Fibroblast of lung (primary cell): Measurements from ENCODE around the gene MBNL1. TPM values are rescaled to one million over a fixed set of nuclear protein-coding genes. Genes with fewer than 3 reads are reported as not detected.
A peak's percentile ranks its signal among the peaks of the same experiment; 100 is the strongest.

Experiments
- DNase-seq, 2 donors: peaks; one replicate each; pipeline versions ENCODE4 v3.0.0 to v3.0.0-alpha.2; 2010; ENCODE audit warnings: low read depth in 2 of 2
- H2AFZ ChIP-seq: 2 replicates; pipeline ENCODE4 v1.5.1; 2012; ENCODE audit warnings: low read length, control low read depth, inconsistent platforms
- H3K27ac ChIP-seq: 2 replicates; pipeline ENCODE4 v1.5.1; 2011; ENCODE audit warnings: low read length, control low read depth; ENCODE audit not compliant: insufficient read depth
- H3K27me3 ChIP-seq: 2 replicates; pipeline ENCODE4 v1.5.1; 2011; ENCODE audit warnings: mild to moderate bottlenecking, low read length; ENCODE audit not compliant: control insufficient read depth, insufficient read depth
- H3K36me3 ChIP-seq: 2 replicates; pipeline ENCODE4 v1.5.1; 2011; ENCODE audit warnings: low read length; ENCODE audit not compliant: control insufficient read depth, insufficient read depth
- H3K4me1 ChIP-seq: 2 replicates; pipeline ENCODE4 v1.5.1; 2011; ENCODE audit warnings: low read length; ENCODE audit not compliant: control insufficient read depth, insufficient read depth; ENCODE audit errors: extremely low read depth
- H3K4me2 ChIP-seq: 2 replicates; pipeline ENCODE4 v1.5.1; 2011; ENCODE audit warnings: low read length, control low read depth; ENCODE audit not compliant: insufficient read depth; ENCODE audit errors: extremely low read depth
- H3K4me3 ChIP-seq, 4 experiments: fragments of 200-600 bp in 1 of 4; sonication (generic) in 1 of 4; replicated peaks in 1 of 4; 2 replicates each; pipeline ENCODE4 v1.5.1; 2011 to 2016; ENCODE audit warnings: low read length in 4 of 4, low read depth in 3 of 4, mild to moderate bottlenecking in 3 of 4, control low read depth in 2 of 4, inconsistent platforms in 1 of 4, mixed read lengths in 1 of 4; ENCODE audit not compliant: insufficient read depth in 1 of 4; ENCODE audit errors: control extremely low read depth in 1 of 4
- H3K79me2 ChIP-seq: 2 replicates; pipeline ENCODE4 v1.5.1; 2012; ENCODE audit warnings: mild to moderate bottlenecking, low read length, inconsistent platforms; ENCODE audit not compliant: control insufficient read depth, insufficient read depth
- H3K9ac ChIP-seq: 2 replicates; pipeline ENCODE4 v1.5.1; 2011; ENCODE audit warnings: mild to moderate bottlenecking, low read length, control low read depth; ENCODE audit not compliant: insufficient read depth
- H3K9me3 ChIP-seq: 2 replicates; pipeline ENCODE4 v1.5.1; 2012; ENCODE audit warnings: low read depth, low read length; ENCODE audit not compliant: control insufficient read depth, insufficient read depth
- H4K20me1 ChIP-seq: 2 replicates; pipeline ENCODE4 v1.5.1; 2011; ENCODE audit warnings: low read length; ENCODE audit not compliant: control insufficient read depth, insufficient read depth; ENCODE audit errors: extremely low read depth
- EZH2 ChIP-seq: IDR thresholded peaks from 2 replicates; pipeline ENCODE4 v1.5.1; 2012; ENCODE audit warnings: low read length, control low read depth, mild to moderate bottlenecking; ENCODE audit errors: missing control alignments
- polyA plus RNA-seq, 2 donors: library from polyadenylated mRNA; depleted of rRNA in 1 of 2; stranded (reverse) in 1 of 2; unstranded in 1 of 2; fragments of >200 nt; gene quantifications; 2 replicates each; pipeline ENCODE4 v1.2.1, GENCODE V29; 2011 to 2012; ENCODE audit warnings: missing spikeins in 1 of 2
- total RNA-seq: library from RNA; depleted of rRNA; stranded (reverse); fragments of >200 nt; gene quantifications from 2 replicates; pipeline ENCODE4 v1.2.1, GENCODE V29; 2014
- TF ChIP-seq, protein P1 (sequence below), 2 donors: IDR thresholded peaks in 1 of 2; conservative IDR thresholded peaks in 1 of 2; 1 replicate in 1 of 2; 2 replicates in 1 of 2; pipeline ENCODE4 v1.5.1; 2011 to 2012; ENCODE audit warnings: low read length in 2 of 2, control low read depth in 1 of 2, inconsistent platforms in 1 of 2, low read depth in 1 of 2, mild to moderate bottlenecking in 1 of 2

The MBNL1 gene
- total and polyA plus RNA-seq, 2 donors (not counting 1 experiment from before 2014, with no cell fraction given) = 150 to 213 TPM

DNA sequence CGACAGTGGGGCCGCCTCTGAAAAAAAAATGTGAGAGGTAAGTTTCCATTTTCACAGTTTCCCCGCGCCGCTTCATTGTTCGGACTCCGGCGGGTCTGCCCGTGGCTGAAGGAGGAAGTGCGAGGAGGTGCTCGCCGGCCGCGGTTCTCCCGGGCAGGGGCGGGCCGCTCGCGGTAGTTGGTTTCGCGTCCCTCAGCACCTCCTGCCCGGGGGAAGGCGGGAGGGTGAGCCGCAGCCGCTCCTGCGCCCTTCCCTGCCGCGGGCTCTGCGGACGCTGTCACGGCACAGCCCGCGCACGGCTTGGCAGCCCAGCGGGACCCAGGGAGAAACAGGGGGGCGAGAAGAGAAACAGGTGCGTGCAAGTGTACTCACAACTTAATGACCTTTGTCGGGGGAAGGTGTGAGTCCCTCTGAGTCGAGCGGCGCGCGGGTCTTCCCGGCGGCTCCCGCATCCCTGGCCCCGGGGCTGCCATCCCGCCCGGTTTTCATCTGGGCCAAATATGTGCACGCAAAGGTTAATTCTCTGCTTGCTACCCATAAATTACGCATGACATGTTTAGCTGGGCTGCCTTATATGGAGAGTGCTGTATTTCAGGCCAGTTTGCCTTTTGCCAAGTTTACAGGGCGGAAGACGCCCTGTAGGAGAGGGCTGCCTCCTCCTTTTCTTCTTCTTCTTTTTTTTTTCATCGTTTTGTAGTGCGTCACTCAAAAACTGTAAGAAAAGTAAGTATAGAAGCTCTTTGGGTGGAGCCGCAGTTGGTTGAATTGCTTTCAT is 514 bp downstream of the MBNL1 start:
- peaks cover 67% of the 10 kb centered on the region for H3K79me2 ChIP-seq
- H3K9me3 ChIP-seq = no peaks in the 10 kb centered on the region
- DNase-seq = peak; percentile 94 to 99

DNA sequence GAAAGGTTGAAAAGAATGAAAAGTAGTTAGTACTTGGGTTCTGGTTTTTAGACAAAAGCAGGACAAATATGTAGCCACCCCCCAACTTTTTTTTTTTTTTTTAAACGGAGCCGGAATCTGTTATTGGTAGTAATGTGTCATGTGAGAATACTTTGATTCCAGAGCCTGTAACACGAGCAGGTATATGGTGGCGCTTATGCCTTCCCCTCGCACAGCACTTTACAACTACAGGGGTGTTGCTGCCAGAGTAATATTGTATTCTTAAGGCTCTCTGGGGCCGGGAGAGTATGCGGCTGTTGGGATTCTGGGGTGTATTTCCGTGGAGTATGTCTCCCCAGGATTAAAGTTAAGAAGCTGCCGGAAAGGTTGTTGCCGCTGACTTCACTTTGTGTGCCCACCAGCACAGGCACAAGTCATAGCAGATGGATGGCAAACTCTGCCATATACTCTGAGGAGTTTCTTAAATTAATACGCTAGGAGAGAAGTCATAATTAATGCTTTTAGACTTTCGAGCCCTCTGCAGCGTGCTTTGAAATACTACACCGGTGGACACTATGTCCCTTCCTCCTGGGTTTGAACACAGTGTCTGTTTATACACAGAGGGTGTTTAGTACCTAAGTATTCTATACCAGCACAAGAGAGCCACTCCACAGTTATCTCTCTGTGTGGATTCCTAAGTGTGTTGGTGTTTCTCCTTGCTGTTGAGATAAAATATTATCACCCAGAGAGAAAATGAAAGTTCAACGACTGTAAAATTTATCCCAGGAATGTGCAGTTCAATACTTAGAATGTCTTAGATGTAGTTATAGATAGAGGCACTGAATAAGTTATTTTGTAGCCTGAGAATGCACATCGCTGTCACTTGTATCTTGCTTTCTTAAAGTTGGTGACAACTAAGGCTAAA is 1.4 kb downstream of the MBNL1 start:
- Histone ChIP-seq H3K36me3 (no peaks in the 10 kb centered on the region), H3K4me2 (peak overlapping the region; percentile 96), H2AFZ (no peak overlapping the region), H3K27me3 (no peaks in the 10 kb centered on the region), H3K27ac (peak overlapping the region; percentile 95), H4K20me1 (peaks cover 1% of the 10 kb centered on the region), H3K79me2 (peaks cover 75% of the 10 kb centered on the region), H3K9me3 (no peaks in the 10 kb centered on the region), H3K4me3 (peak overlapping the region; percentile 81 to 96 (median 94)), H3K9ac (peak overlapping the region; percentile 93), H3K4me1 (peaks cover 20% of the 10 kb centered on the region)
- DNase-seq = peak in 1 of 2 donors; percentile 77
- no peak for TF ChIP-seq EZH2
- TF ChIP-seq, protein P1, sequence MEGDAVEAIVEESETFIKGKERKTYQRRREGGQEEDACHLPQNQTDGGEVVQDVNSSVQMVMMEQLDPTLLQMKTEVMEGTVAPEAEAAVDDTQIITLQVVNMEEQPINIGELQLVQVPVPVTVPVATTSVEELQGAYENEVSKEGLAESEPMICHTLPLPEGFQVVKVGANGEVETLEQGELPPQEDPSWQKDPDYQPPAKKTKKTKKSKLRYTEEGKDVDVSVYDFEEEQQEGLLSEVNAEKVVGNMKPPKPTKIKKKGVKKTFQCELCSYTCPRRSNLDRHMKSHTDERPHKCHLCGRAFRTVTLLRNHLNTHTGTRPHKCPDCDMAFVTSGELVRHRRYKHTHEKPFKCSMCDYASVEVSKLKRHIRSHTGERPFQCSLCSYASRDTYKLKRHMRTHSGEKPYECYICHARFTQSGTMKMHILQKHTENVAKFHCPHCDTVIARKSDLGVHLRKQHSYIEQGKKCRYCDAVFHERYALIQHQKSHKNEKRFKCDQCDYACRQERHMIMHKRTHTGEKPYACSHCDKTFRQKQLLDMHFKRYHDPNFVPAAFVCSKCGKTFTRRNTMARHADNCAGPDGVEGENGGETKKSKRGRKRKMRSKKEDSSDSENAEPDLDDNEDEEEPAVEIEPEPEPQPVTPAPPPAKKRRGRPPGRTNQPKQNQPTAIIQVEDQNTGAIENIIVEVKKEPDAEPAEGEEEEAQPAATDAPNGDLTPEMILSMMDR (conservative IDR thresholded peaks at IDR 0.05 in 1 of 2, IDR thresholded peaks at IDR 0.05 in 1 of 2; ENCODE audit: low read depth in 1 of 2, low read length in 2 of 2) = no peak

More for the DNA sequence above, 514 bp downstream of the MBNL1 start:
- Histone ChIP-seq H3K4me1 (peaks cover 17% of the 10 kb centered on the region), H3K4me3 (peak overlapping the region; percentile 81 to 96 (median 94)), H3K9ac (peak overlapping the region; percentile 93), H2AFZ (no peak overlapping the region), H4K20me1 (peaks cover 1% of the 10 kb centered on the region), H3K27ac (peak overlapping the region; percentile 95), H3K4me2 (peak overlapping the region; percentile 60), H3K27me3 (no peaks in the 10 kb centered on the region), H3K36me3 (no peaks in the 10 kb centered on the region)
- no peak for TF ChIP-seq EZH2
- TF ChIP-seq, protein P1 (conservative IDR thresholded peaks at IDR 0.05 in 1 of 2, IDR thresholded peaks at IDR 0.05 in 1 of 2; ENCODE audit: low read depth in 1 of 2, low read length in 2 of 2) = no peak

DNA sequence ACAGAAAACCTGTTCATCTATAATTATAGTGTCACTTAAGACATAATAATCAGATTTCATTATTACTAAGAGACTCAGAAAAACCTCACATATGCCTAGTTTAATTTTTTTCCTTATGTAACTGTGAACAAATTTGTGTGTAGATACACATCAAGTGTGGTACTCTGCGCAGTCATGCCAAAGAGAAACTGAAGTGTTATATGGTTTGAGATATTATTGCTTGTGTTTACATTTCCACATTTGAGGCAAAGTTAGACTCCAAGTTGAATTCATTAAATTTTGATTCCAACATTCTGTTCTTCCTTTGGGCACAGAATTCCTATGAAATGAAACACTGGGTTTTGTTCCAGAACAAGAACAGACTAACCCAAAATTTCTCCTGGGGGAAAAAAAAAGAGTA is 2.2 kb downstream of the MBNL1 start:
- peak overlapping the region; percentile 80 for H3K9ac ChIP-seq
- no peaks in the 10 kb centered on the region for H3K9me3 ChIP-seq
- peaks cover 84% of the 10 kb centered on the region for H3K79me2 ChIP-seq
- peak overlapping the region; percentile 96 for H3K4me2 ChIP-seq
- no peaks in the 10 kb centered on the region for H3K36me3 ChIP-seq
- H4K20me1 ChIP-seq = peaks cover 1% of the 10 kb centered on the region
- no peak overlapping the region for H2AFZ ChIP-seq
- TF ChIP-seq, protein P1 (conservative IDR thresholded peaks at IDR 0.05 in 1 of 2, IDR thresholded peaks at IDR 0.05 in 1 of 2; ENCODE audit: low read depth in 1 of 2, low read length in 2 of 2) = no peak
- no peak for TF ChIP-seq EZH2
- H3K4me3 ChIP-seq = peak overlapping the region; percentile 81 to 96 (median 94)
- H3K4me1 ChIP-seq = peaks cover 20% of the 10 kb centered on the region
- H3K27ac ChIP-seq = peak overlapping the region; percentile 95
- no peaks in the 10 kb centered on the region for H3K27me3 ChIP-seq
- no peak for DNase-seq
